GM21447 (cell line): ENCODE data around the gene MARCO.
"Not testable (repeated sequence)": the region's sequence is repeated elsewhere in the genome, so short reads cannot be mapped to it uniquely, and the experiment has no call there.

ENCODE experiments used
- ATAC-seq: cut with Tn5 transposase; IDR thresholded peaks from one replicate; pipeline ENCODE4 v1.9.1; 2021; ENCODE audit not compliant: unreplicated experiment

The MARCO gene

GRCh38 chr2:119028327-119029174, 86.6 kb downstream of the MARCO start:
- no peak for ATAC-seq

- no peak for ATAC-seq
Measured at GRCh38 chr2:119029297-119029696, 87.3 kb downstream of the MARCO start.

GRCh38 chr2:119037922-119038321, 95.9 kb downstream of the MARCO start:
- ATAC-seq = not testable (repeated sequence)

DNA sequence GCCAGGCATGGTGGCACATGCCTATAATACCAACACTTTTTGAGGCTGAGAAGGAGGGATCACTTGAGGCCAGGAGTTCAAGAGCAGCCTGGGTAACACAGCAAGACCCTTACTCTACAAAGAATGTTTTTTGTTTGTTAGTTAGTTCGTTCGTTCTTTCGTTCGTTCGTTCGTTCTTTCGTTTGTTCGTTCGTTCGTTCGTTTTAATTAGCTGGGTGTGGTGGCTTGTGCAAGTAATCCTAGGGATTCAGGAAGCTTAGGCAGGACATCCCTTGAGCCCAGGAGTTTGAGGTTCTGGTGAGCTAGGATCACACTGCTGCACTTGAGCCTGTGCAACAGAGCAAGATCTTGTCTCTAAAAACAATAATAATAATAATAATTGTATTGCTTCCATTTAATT, 98.7 kb downstream of the MARCO start:
- no peak for ATAC-seq
